Mammary epithelial cell (primary cell): ENCODE results near the gene MYL10.

Source experiments
- CTCF ChIP-seq, 2 donors: IDR thresholded peaks in 1 of 2; conservative IDR thresholded peaks in 1 of 2; 2 replicates each; pipeline ENCODE4 v1.5.1; 2011 to 2012; ENCODE audit warnings: inconsistent platforms in 2 of 2, low read length in 2 of 2, mild to moderate bottlenecking in 2 of 2, control low read depth in 1 of 2, low read depth in 1 of 2; ENCODE audit not compliant: insufficient read depth in 1 of 2; ENCODE audit errors: extremely low read depth in 1 of 2
- EZH2 ChIP-seq: IDR thresholded peaks from 2 replicates; pipeline ENCODE4 v1.6.1; 2012; ENCODE audit warnings: low read length, inconsistent platforms, borderline replicate concordance

GRCh38 chr7:101657171-101657570, 28.1 kb upstream of the MYL10 start:
- no peak for TF ChIP-seq EZH2
- TF ChIP-seq CTCF (conservative IDR thresholded peaks at IDR 0.05 in 1 of 2, IDR thresholded peaks at IDR 0.05 in 1 of 2; ENCODE audit: extremely low read depth in 1 of 2, insufficient read depth in 1 of 2, low read depth in 1 of 2, low read length in 2 of 2): no peak
